ENCODE results near the gene TAX1BP3. TPM values are rescaled to one million over a fixed set of nuclear protein-coding genes. Genes with fewer than 3 reads are reported as not detected.

TAX1BP3 gene
- total RNA-seq, 1 experiment from 2014 or later: 76.3 TPM

- H3K9ac ChIP-seq (ENCODE audit: extremely low read depth, insufficient read length, low read length): no peak overlapping the region
- H3K27ac ChIP-seq (ENCODE audit: insufficient read length, low read depth, low read length): no peak overlapping the region
- no peak overlapping the region for H2AK5ac ChIP-seq (ENCODE audit: insufficient read length, low read length)
- H4K8ac ChIP-seq (replicated peaks; ENCODE audit: insufficient read length, low read depth, low read length): no peak overlapping the region
- no peaks in the 10 kb centered on the region for H4K20me1 ChIP-seq (ENCODE audit: control insufficient read depth, insufficient read depth, insufficient read length)
- DNase-seq: no peak
- H3K4me2 ChIP-seq (ENCODE audit: insufficient read depth, insufficient read length, low read length): no peak overlapping the region
- H2BK15ac ChIP-seq (ENCODE audit: low read depth, low read length): no peak overlapping the region
- no peak overlapping the region for H2BK20ac ChIP-seq (ENCODE audit: low read depth, low read length, poor library complexity, severe bottlenecking)
- Mint-ChIP-seq H3K4me1 (peaks cover 8 to 9% of the 10 kb centered on the region in 2 experiments), H3K4me3 (no peak overlapping the region; a peak in 1 of 5 replicates), H3K9me3 (no peaks in the 10 kb centered on the region), H3K36me3 (ENCODE audit: insufficient read depth in 1 of 3, low read depth in 3 of 3) (peaks cover 20 to 42% (median 42%) of the 10 kb centered on the region in 3 experiments; a peak in 6 of 7 replicates), H3K27ac (no peak overlapping the region; a peak in 1 of 7 replicates), H3K27me3 (ENCODE audit: low read depth) (no peaks in the 10 kb centered on the region)
- no peak overlapping the region for H2BK5ac ChIP-seq (ENCODE audit: insufficient read length, low read length)
- H3K4ac ChIP-seq (ENCODE audit: low read depth, low read length): no peak overlapping the region
- no peak for TF ChIP-seq CTCF (conservative IDR thresholded peaks at IDR 0.05)
- H3K23me2 ChIP-seq (ENCODE audit: insufficient read length, low read depth, low read length, poor library complexity, severe bottlenecking): peaks cover 10% of the 10 kb centered on the region
- H2AFZ ChIP-seq (ENCODE audit: low read length): no peak overlapping the region
- no peak overlapping the region for H2BK120ac ChIP-seq (ENCODE audit: low read depth, low read length, poor library complexity, severe bottlenecking)
- no peak overlapping the region; the same call in 1 of the 2 replicates for H3K14ac ChIP-seq (ENCODE audit: insufficient read depth, low read length)
- peaks cover 9% of the 10 kb centered on the region for H3K79me1 ChIP-seq (ENCODE audit: insufficient read depth, low read depth, low read length, poor library complexity, severe bottlenecking)
- H3K79me2 ChIP-seq (ENCODE audit: insufficient read depth, low read length): peaks cover 7% of the 10 kb centered on the region; the same call in 1 of the 2 replicates
- WGBS (ENCODE audit: extremely low coverage, insufficient read length, low lambda C conversion rate): no CpG with 5 or more reads among the region's 7 CpGs
- H3K56ac ChIP-seq (ENCODE audit: insufficient read length, low read depth, low read length): no peak overlapping the region
- H4K91ac ChIP-seq (ENCODE audit: insufficient read length, low read depth, low read length): no peak overlapping the region
- H3K9me3 ChIP-seq (ENCODE audit: control insufficient read depth, low read depth, low read length): no peaks in the 10 kb centered on the region
- no peak overlapping the region for H4K5ac ChIP-seq (ENCODE audit: insufficient read length, low read depth, low read length)
- no peaks in the 10 kb centered on the region for H3K27me3 ChIP-seq (ENCODE audit: insufficient read depth, low read length)
- no peak overlapping the region for H3K18ac ChIP-seq (ENCODE audit: insufficient read length, low read depth, low read length)
- no peak overlapping the region for H3T11ph ChIP-seq (ENCODE audit: low read length)
- no peaks in the 10 kb centered on the region for H3K4me1 ChIP-seq (ENCODE audit: insufficient read depth, low read length)
- H2BK12ac ChIP-seq (ENCODE audit: insufficient read length, low read depth, low read length): no peak overlapping the region
- no peak overlapping the region for H3K23ac ChIP-seq (ENCODE audit: insufficient read length, low read depth, low read length)
These were observed 36.1 kb downstream of the TAX1BP3 start for GRCh38 chr17:3632287-3632686.
